GM18909 (cell line): Measurements from ENCODE around the gene TMTC4.
"Not testable (repeated sequence)": the region's sequence is repeated elsewhere in the genome, so short reads cannot be mapped to it uniquely, and the experiment has no call there.

Experiments
- ATAC-seq: cut with Tn5 transposase; IDR thresholded peaks from one replicate; pipeline ENCODE4 v1.9.1; 2021; ENCODE audit warnings: mild to moderate bottlenecking; ENCODE audit not compliant: unreplicated experiment, poor library complexity

TMTC4 gene, protein sequence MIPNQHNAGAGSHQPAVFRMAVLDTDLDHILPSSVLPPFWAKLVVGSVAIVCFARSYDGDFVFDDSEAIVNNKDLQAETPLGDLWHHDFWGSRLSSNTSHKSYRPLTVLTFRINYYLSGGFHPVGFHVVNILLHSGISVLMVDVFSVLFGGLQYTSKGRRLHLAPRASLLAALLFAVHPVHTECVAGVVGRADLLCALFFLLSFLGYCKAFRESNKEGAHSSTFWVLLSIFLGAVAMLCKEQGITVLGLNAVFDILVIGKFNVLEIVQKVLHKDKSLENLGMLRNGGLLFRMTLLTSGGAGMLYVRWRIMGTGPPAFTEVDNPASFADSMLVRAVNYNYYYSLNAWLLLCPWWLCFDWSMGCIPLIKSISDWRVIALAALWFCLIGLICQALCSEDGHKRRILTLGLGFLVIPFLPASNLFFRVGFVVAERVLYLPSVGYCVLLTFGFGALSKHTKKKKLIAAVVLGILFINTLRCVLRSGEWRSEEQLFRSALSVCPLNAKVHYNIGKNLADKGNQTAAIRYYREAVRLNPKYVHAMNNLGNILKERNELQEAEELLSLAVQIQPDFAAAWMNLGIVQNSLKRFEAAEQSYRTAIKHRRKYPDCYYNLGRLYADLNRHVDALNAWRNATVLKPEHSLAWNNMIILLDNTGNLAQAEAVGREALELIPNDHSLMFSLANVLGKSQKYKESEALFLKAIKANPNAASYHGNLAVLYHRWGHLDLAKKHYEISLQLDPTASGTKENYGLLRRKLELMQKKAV

DNA sequence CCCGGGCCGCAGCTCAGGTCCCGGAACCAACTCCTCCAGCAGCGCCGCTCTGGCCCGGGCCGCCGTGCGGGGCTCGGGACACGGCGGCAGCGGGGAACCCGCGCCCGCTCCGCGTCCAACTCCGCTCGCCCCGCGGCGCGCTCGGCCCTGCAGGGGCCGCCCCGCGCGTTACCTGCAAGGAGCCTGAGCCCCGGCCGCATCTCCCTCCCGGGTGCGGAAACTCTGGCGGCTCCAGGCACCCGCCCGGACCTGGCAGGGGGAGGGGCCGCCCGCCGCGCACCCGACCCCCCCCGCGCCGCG is at the start of gene TMTC4:
Gene TMTC4 (minus strand): TSS at position 224 of the 300 bp plus-strand sequence. CDS start 4,433 bp downstream, outside the sequence.
- peak; percentile 43 for ATAC-seq

GRCh38 chr13:100722517-100722916 is 47.9 kb upstream of the TMTC4 start:
- no peak for ATAC-seq

DNA sequence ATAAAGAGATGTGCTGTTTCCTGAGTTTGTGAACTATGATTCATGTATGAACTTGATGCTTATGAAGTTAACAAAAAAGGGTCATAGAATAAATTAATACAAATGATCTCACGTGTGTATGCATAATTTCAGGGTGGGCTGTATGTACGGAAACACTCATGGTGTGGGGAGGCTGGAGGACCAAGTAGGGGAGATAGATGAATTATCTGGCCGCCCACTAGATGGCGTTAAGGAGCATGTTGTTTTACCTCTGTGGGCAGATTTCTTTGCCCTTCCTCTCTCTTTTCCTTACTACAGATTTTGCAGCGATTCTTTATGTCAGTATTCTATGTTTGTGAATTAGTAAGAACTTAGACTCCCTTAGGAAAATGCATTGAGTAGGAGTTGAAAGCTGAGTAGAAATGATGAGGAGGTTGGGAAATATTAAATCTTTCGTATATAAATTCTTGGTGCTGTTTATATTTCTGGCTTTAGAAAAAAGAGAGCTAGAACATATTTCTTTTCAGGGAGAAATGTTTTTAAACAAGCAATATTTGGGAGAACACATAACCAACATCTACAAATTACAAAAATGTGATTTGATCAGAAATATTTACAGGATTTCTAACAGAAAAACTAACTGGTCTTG is 47.4 kb upstream of the TMTC4 start:
- peak; percentile 77 for ATAC-seq

DNA sequence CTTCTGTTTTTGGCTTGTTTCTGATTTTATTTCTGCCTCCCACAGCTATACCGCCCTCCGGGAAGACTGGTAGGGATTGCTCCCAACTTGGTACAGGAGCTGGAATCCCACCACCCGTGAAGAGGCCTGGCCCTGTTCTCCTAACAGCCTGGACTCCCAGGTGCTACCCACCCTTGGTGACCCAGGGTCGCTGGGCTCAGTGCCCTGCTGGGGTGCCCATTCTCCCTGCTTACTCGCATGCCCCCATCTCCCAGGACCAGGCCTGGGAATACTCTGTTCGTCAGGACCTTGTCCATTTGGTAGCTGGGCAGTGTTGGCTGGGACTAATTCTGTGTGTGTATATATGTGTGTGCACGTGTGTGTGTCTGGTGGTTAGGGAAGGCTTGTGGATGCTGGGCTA is 41.0 kb upstream of the TMTC4 start:
- ATAC-seq: no peak

DNA sequence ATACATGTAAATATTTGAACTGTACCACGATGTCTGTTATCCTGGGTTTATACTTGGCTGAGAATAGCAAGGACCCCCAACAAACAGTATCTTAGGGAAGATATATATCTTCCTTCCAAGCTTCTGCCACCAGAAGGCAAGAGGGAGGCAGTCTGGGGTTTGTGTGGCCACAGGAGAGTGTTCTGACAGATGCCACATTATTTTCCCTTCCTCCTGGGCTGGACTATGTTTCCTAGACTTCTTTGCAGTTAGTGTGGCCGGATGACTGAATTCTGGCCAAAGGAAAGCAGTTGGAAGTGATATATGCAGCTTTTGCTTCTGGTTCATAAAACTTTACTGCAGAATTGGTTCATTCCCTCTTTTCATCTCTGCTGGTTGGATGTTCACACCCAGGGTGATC is 39.9 kb upstream of the TMTC4 start:
- no peak for ATAC-seq

DNA sequence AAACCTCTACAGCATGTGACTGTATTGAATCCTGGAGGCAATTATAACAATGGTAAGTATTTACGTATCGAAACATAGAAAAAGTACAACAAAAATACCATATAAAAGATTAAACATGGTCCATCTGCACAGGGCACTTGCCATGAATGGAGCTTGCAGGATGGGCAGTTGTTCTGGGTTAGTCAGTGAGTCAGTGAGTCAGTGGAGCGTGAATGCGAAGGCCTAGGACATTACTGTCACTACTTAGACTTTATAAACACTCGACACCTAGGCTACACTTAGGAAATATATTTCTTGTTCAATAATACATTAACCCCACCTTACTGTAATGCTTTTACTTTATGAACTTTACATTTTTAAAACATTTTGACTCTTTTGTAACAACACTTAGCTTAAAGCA is 35.6 kb upstream of the TMTC4 start:
- ATAC-seq: no peak

GRCh38 chr13:100707818-100708740 is 33.5 kb upstream of the TMTC4 start:
- ATAC-seq: no peak

DNA sequence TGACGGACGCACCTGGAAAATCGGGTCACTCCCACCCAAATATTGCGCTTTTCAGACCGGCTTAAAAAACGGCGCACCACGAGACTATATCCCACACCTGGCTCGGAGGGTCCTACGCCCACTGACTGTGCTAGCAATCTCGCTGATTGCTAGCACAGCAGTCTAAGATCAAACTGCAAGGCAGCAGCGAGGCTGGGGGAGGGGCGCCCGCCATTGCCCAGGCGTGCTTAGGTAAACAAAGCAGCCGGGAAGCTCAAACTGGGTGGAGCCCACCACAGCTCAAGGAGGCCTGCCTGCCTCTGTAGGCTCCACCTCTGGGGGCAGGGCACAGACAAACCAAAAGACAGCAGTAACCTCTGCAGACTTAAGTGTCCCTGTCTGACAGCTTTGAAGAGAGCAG is 23.7 kb upstream of the TMTC4 start:
- ATAC-seq: not testable (repeated sequence)

DNA sequence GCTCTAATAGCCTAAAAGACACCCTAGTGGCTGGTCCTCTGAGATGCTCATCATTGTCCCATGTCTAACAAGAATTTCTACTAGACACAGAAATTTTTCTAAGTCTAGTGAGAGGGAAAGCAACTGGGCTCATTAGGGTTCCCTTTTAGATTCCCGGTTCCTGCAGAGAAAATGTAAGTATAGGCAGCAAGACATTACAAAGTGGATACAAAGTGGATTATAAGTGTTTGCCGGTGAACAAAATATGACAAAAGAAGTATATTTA is 20.8 kb upstream of the TMTC4 start:
- ATAC-seq: no peak

- no peak for ATAC-seq
Observed at GRCh38 chr13:100694722-100695508, 20.3 kb upstream of the TMTC4 start.

DNA sequence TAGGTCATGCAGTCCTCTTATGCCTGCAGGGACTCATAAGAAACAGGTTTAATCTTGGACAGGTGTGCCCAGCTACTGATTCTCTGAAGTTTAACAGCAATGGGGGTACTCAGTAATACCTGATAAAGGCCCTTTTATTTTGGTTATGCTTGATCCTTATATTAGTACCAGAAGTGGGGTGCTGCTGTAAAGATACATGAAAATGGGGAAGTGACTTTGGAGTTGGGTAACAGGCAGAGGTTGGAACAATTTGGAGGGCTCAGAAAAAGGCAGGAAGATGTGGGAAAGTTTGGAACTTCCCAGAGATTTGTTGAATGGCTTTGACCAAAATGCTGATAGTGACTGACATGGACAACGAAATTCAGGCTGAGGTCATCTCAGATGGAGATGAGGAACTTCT is 14.6 kb upstream of the TMTC4 start:
- ATAC-seq: no peak

GRCh38 chr13:100680131-100680530 is 5.5 kb upstream of the TMTC4 start:
- ATAC-seq: no peak

GRCh38 chr13:100677128-100677527 is 2.5 kb upstream of the TMTC4 start:
- ATAC-seq: not testable (repeated sequence)

GRCh38 chr13:100675661-100676129 is 1.1 kb upstream of the TMTC4 start:
- ATAC-seq: no peak

GRCh38 chr13:100674872-100675660 is 471 bp upstream of the TMTC4 start:
- peak; percentile 94 for ATAC-seq

DNA sequence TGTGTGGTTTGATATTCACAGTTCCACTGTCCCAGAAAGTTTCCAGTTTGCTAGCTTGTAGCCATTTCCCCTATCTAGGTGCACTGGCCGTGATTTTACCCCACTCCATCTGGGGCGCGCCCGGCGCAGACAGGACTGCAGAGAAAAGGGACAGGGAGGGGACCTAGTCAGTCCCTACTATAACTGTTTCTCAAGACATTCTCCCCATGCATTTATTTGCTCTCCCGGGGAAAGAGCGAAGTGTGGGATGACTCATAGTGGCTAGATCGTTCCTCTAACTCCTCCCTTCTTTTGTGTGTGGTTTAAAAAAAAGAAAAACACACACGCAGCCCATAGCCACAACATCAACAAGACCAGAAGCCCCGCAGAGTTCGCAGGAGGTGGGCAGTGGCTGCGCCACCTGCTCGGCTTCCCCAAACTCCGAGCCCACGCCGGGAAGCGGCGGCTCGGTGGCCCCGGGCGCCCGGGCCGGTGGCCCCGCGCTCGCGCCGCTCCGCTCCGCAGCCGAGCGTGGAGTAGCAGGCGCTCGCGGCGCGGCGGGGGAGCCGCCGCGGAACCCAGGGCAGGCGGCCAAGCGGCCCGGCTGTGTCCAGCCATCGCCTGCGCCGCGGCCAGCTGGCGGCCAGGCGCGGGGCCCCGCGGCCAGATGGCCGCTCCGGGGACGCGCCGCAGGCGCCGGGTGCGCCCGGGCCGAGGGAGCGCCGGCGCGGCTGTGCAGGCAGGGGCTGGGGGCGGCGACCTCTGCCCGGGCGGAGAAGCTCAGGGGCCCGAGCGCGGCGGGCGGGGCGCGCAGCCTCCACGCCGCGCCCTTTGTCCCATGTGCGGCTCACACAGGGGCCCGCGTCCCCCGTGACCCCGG is 653 bp downstream of the TMTC4 start:
- ATAC-seq: peak; percentile 34

GRCh38 chr13:100673376-100673712 is 1.3 kb downstream of the TMTC4 start:
- no peak for ATAC-seq
